Stimulated activated CD4-positive, alpha-beta T cell treated with anti-CD3 and anti-CD28 coated beads, Interleukin-15, amount 100 ng/mL, for 48 hours (primary cell): ENCODE measurements around the gene FADS2.

Experiments
- DNase-seq, 2 donors: peaks; one replicate each; pipeline ENCODE4 v3.0.0-alpha.2; 2020; ENCODE audit warnings: low read depth in 2 of 2

FADS2 gene

DNA sequence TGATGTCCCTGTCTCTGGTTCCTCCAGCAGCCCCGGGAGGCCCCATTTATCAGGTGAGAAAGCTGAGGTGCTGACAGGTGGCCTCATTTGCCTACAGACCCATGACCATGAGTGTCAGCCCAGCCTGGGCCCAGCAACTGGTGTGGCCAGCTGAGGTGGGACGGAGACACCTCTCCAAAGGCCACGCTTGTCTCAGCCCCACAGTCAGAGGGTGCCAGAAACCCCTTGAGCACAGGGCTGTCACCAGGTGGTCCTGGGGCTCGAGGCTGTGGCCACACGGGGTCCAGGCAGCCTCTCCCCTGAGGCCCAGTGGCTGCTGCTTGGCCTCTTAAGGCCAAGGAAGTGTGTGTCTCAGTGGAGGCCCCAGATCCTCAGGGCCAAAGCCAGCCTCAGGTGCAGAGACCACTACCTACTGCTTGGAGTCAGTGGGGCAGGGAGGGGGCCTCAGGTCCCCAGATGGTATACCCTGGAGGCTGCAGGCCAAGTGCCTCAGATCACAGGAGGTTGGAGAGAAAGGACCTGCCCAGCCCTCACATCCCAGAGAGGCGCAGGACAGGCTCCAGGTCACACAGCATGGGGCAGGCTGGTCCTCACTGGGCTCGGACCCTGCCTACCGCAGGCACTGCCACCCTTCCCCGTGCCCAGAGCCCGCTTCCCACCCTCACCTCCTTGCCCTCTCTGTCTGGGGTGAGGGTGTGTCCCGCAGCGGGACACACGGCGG, 77.9 kb downstream of the FADS2 start:
- DNase-seq: no peak

DNA sequence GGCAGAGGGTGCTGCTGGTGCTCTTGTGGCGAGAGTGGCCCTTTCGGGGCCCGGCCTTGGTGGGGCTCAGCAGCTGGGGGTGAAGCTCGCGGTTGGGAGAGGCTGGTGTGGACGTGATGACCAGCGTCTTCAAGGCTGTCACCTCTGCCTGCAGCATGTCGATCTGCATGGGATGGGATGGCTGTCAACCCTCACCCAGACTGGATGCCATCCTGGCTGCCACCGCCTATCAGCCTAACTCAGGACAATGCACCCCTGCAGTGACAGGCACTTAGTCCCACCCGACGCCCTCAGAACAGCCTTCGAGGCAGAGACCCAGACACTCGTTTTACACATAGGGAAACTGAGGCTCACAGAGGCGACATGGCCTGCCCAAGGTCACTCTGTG, 78.4 kb downstream of the FADS2 start:
- DNase-seq: no peak

DNA sequence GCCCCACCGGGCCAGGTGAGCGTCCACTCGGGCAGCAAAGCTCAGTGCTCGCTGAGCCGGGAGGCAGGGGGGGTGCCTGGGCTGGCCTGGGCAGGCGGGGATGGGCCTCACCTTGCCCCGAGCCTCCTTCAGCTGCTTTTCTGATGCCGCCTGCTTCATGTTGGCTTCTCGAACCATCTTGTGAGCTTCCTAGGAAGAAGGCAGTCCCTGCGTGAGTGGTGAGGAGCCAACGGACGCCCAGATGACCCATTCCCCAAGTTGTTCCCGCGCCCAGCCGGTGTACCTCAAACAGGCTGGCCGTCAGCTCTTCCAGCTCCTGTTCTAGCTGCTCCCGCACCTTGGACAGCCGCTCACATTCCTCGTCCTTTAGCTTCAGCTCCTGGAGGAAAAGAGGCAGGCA, 79.2 kb downstream of the FADS2 start:
- DNase-seq: no peak

DNA sequence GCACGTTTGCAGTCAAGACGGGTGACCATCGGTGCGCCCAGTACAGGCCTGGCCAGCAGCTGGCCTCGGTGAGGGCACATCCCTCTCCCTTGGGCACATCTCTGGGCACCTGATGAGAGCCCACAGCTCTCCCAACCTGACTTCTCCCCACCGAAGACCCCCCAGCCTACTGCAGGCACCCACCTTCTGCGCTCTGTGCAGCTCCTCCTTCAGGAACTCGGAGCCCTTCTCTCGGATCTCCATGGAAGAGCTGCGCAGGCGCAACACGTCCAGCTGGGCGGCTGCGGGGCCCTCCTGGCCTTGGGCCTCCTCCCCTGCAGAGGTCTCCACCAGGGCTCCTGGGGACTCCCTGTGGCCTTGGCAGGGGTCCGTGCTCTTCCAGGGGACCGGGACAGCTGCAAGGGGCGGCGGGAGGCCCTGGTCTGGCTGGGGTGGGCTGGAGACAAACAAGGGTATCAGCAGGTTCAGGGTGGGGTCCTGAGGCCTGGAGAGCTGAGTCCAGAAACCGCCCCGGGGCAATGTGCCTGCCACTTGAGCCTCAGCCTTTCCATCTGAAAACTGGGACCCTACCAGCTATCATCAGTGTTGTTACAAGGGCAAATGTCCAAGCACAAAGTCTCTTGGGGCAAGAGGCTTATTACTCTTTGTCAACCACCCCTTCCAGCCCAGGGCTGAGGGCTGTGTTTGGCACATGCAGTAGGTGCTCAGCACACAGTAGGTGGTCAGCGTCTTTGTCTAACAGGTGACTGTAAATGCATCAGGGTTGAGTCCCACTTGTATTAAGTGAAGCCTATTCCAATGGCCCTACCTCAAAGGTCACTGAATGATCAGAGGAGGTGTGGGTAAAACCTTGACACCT, 80.0 kb downstream of the FADS2 start:
- DNase-seq: no peak

DNA sequence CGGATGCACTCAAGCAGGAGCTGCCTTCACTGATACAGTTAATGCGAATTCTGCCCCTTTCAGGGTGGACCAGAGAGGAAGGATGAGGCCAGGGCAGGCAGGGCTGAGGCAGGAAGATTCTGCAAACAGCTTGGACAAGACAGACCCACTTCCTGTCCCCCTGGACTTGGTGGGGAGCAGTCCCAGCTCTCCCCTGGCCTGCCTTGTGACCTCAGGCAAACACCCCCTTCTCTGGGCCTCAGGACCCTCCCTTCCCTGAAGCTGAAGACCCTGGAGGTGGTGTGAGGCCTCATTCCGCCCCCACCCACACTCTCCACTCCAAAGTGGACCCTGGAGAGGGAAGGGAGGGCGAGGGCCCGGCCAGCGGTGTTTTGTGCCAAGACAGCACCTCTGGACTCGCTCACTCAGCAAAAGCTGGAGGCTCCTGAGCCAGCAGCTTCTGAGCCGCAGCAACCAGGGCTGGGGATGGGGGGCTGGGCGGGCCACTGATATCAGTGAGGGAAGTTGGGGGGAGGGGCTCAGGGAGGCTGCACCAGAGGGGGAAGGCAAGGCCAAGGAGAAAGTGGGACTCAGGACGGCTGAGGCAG, 80.7 kb downstream of the FADS2 start:
- DNase-seq: no peak

DNA sequence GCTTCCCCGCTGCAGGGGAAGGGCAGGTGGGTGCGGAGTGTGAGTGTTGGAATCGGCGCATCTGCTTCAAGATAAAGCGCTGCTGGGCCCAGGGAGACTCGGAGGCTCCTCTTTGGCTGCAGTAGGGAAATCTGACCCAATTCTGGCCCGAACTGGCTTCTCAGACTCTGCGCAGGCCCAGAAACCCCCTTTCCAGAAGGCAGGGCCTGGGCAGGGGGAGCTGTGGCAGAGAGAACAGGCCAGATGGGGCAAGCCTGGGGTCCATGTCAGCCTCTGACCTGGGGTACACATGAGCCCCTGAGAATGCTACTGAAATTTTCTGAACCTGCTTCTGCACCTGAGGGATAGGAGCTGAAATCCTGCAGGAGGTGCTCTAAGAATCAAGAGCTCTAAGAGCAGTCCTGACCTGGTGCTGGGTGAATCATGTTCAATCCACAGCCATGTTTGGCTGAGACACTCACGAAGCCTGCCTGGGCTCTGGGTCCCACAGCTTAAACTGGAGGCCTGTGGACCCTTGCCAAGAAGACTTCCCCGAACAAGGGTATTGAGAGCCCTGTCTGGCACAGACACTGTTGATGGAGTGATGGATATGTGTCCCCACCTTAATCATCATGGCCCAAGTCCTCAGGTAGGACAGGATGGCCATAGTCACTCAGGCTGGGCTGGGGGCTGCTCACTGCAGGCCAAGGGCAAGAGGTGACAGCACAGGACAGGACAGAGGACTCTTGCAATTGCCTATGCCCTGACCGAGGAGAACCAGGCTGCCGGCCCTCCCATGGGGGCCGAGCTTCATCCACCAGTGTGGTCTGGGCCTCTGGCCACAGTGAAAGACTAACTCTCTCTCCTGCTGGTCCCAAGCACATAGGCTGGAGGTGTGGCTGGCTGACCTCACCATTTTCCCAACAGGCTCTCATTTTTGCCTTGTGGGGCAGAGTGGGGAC, 82.4 kb downstream of the FADS2 start:
- no peak for DNase-seq

DNA sequence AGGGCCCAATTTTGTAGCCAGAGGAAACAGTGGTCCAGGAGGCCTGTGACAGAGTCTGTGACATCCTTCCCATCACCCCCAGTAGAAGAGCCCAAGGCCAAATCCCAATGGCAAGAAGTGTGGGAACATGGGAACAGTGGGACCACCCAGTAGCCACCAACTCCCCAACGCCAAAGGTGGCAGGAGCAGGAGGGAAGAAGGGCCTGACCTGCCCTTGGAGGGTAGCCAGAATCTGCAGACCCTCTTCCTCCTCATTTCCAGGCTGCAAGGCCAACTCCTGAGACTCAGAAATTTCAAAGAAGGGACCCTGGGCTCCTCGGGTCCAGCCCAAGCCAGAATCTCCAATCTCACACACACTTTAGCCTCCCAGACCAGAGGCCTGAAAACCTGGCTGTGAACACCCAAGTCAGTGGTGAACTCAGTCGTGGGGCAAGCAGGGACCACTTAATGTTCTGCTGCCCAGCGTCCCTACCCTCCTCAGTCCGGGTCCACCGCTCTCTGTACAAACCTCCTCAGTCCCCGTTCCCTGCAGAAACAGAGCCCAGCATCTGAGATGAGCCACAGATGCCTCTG, 83.1 kb downstream of the FADS2 start:
- DNase-seq: no peak

DNA sequence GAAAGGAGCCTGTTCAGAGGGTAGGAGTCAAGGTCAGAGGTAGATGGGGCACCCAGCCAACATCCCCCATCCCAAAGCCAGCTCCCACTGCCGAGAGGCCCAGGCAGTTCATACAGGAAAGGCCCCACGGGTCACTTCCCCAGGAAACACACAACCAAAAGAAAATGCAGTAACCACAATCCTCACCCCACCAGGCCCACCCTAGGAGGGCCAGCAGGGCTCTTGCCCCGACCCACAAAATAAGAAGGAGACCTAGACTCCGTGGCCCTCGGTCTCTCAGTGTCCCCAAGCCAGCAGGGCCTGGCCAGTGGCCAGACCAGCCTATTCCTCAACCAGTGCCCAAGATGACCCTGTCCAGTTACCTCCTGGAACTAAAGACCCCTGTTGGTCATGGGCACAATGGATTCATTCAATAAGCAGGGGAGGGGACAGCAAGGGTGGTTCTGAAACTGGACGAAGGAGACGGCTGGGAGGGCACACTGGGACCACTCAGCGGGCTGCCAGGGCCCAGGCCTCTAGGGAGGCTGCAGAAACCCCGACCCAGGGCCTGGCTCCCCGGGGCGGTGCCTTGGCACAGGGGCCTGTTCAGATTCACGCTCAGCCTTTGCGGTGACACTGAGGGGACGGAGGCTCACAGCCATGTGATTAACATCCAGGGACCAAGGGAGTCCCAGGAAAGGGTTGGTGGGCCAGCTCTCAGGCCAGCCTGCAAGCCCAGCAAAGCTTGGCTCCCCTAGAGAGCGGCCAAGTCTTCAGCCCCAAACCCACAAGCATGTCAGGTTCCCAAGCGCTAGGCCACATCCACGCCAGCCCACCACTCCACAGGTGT, 83.8 kb downstream of the FADS2 start:
- DNase-seq: no peak

DNA sequence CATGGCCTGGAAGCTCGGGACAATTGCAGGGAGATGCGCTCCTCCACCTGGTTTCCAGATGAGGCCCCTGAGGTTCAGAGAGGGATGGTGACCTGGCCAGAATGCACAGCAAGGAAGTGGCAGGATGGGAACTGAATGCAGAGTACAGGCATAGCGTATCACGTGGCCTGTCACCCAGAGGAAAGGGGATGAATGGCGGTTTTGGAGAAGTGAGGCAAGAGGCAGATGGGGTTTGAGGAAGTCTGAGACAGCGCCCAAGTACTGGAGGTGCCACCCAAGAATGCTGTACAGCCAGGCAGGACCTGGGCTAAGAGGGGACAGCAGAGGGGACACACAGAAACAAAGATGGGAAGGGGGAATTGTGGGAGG, 84.4 kb downstream of the FADS2 start:
- no peak for DNase-seq

DNA sequence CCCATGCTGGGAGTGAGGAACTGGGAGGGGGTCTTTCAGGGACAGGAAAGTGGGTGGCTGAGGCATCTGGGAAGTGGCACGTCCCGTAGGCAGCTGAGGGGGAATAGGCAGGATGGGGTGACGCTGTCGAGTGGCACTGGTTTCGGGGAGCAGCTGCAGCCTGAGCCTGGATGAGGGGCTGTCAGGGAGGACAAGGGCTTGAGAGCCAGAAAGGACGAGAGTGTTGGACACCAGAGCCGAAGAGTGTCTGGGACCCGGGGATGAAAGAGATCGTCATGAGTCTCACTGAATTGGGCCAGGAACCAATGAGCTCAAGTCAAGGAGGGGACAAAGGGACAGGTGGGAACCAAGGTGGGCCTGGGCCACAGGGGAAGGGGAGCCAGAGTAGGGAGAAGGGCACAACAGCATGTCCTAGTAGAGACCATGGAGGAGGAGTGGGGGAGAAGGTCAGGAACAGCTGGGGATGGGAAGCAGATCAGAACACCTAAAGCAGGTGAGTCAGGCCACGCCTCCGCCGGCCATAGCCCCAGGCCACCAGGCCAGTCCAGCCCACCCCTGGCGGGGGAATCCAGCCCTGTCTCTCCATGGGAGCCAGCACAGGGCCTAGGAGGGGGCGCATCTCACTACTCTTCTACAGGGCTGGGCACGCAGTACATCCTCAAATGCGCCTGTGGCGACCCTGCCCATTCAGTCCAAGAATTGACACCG, 85.0 kb downstream of the FADS2 start:
- no peak for DNase-seq

DNA sequence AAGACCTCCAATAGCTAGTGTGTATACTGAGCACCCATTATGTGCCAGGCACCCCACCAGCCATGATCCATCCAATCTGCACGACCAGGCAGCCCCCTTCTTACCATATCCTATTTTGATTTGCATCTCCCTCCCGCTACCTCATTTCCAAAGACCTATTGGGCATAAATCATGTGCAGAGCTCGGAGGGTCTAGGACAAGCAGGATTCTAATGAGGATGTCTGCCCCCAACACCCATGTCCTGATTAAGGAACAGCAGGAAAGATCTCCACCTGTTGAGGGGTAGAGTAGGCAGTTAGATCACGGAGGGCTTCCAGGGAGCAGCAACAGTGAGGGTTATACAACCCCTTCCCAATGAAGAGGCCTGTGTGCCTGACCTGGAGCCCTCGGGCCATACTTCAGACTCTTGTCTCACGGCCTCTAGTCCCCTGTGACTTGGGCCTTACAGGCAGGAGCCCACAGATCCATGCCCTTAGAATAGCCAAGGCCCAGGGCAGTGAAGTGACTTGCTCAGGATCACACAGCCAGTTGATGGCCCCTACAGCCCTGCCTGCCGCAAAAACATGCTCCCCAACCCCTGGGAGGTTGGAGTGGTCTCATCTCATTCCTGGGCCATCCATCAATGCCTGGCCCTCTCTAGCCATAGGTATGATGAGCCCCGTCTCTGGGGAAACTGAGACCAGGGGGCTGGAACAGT, 85.7 kb downstream of the FADS2 start:
- DNase-seq: no peak

DNA sequence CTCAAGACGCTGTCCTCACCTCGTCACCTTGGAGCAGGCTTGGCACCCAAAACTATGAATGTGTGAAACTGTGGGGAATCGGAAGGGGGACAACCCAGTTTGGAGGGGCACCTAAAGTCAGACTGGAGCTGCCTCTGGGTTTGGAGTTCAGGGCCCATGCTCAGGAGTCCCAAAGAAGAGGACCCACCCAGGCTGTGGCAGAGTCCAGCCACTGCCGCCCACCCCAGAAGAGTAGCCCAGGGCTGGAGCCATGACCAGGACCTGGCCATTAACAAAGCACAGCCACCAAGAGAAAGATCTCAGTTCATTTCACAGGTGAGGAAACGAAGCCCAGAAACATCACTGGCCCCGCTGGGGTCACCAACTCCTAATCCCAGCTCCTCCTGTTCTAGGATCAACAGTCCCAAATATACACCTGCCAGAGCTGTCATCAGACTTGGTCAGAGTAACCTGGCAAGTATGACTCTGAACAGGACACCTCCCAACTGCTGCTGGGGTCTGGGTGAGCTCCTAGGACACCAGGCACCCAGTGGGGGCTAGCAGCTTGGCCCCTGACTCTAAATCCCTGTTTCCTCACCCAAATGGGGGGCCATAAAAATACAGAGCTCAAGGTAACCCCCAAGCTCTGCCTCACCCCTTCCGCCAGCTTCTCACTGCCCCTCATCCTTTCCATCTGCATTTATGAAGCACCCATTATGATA, 86.5 kb downstream of the FADS2 start:
- no peak for DNase-seq

DNA sequence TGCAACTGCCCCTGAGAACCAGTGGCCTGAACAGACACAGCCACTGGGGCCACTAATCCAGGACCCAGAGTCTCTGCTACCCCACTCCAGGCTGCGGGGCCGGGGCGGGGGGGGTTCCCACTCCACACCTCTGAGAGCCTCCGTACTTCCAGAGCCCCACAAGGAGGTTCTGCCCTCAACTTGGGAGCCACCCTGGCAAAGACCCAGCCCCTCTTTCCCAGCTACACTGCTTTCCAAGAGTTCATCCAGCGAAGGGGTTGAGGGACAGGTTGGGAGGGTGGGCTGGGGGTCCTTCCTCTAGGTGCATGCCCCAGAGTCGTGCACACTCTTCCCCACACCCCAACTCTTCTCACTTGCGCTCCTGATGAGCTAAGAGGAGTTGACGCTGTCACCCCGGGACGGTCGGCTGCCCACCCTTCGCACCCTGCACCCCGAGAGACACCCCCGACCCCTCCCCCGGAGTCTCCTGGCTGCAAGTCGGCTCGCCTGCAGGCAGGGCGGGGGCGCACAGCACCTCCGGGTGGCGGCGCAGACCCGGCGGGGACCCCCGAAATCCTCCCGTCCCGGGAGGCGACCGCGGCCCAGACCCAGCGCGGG, 88.7 kb downstream of the FADS2 start:
- DNase-seq: no peak
